Activated T-helper 1 cell treated with anti-CD3 and anti-CD28 coated beads, Interleukin-2, amount 50 U/mL, for 16 hours (primary cell): ENCODE measurements around the gene CRIP1.
A peak's percentile ranks its signal among the peaks of the same experiment; 100 is the strongest.

ENCODE experiments used
- DNase-seq, 2 donors: peaks; one replicate each; pipeline ENCODE4 v3.0.0-alpha.2; 2020; ENCODE audit warnings: low read depth in 1 of 2, low spot score in 1 of 2

Gene CRIP1

DNA sequence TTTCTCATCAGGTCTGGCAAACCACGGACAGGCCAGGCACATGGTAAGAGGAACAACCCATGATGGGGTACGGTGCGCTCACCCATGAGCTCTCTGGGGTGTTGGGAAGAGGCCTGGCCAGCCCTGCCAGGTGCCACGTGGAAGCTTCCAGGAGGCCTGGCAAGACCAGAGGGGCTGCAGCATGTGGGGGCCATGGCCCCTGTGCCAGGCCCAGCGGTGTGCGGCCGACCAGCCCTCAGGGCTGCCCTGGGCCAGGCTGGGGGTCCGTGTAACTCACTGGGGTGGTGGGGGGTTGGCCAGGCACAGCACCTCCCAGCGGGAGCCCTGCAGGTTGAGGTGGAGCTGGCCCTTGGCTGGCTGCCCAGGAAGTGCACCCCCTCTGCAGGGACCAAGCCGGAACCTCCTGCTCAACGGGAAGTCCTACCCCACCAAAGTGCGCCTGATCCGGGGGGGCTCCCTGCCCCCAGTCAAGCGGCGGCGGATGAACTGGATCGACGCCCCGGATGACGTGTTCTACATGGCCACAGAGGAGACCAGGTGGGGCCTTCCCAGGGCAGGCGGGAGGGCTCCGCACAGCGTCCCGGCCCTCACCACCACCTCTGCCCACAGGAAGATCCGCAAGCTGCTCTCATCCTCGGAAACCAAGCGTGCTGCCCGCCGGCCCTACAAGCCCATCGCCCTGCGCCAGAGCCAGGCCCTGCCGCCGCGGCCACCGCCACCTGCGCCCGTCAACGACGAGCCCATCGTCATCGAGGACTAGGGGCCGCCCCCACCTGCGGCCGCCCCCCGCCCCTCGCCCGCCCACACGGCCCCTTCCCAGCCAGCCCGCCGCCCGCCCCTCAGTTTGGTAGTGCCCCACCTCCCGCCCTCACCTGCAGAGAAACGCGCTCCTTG is 17.0 kb upstream of the CRIP1 start:
- no peak for DNase-seq

DNA sequence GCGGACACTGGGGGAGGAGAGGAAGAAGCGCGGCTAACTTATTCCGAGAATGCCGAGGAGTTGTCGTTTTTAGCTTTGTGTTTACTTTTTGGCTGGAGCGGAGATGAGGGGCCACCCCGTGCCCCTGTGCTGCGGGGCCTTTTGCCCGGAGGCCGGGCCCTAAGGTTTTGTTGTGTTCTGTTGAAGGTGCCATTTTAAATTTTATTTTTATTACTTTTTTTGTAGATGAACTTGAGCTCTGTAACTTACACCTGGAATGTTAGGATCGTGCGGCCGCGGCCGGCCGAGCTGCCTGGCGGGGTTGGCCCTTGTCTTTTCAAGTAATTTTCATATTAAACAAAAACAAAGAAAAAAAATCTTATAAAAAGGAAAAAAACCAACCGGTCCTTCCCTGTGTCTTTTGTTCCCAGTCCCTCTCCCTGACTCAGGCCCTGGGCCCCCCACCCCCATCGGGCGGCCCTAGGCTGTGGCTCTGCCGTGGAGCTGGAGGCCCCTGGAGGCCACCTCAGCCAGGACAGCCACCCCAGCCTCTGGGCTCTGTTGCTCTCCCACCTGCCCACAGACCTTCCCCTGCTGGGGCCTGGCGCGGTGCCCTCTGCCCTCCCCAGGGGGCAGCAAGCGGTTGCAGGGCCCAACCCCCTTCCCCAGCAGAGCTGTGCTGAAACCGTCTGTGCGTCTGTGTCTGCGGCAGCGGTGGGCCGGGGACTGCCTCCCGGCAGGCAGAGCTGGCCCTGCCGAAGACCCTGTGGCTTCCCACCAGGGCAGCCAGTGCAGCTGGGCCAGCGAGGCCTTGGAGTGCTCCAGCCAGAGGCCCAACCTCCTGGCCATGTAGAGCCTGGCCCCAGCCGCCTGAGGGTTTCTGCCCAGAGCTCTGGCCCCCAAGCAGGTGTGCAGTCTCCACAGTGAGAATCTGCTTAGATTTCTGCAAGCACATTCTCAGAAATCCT is 16.1 kb upstream of the CRIP1 start:
- DNase-seq, result no peak

DNA sequence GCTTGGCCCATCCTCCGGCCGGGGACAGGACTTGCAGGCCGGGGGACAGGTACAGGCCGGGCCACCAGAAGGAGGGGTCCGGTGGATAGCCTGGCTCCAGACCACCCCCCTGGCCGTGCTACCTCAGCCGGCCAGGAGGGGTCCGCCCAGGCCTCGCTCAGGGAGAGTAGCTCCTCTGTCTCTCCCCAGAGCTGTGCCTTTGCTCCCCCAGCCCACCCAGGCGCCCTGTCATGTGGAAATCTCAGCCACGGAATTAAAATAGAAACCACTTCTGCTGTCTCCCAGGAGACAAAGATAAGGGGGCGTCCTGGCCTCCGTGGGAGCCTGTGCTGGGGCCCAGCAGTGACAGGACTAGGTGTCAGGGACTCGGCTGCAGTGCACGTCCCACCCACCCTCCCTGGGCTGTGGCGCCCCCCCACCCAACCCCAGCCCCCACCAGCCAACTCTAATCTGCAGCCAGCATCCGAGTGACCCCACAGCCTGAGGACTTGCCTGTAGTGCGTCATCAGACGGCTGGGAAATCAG is 15.3 kb upstream of the CRIP1 start:
- no peak for DNase-seq

DNA sequence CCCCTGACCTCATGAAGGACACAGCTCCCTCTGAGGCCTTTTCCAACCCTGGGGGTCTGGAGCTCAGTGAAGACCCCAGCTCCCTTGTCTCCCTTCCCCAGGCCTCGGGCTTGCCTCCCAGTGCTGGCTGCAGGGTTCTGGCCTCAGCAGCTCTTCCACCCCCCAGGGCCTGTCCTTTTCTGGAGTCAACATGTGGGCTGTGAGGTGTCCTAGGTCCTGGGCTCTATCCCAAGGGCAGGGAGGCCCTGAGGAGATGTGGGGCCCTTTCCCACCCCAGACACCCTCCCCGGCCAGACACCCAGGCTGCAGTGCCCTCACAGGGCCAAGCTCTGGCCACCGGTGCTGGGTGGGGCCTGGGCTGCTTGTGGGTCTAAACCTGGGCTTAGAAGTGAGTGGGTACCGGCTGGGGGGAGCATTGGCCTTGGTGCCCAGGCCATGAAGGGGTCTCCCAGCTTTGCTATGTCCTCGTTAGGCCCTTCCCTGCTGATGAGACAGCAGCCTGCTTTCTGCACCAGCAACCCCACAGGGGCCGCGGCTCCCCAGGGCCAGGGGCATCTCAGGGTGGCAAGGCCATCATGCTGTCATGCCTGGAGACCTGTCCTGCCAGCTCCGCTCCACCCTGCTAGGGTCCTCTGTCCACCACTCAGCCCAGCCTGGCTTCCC is 14.7 kb upstream of the CRIP1 start:
- DNase-seq, result no peak

DNA sequence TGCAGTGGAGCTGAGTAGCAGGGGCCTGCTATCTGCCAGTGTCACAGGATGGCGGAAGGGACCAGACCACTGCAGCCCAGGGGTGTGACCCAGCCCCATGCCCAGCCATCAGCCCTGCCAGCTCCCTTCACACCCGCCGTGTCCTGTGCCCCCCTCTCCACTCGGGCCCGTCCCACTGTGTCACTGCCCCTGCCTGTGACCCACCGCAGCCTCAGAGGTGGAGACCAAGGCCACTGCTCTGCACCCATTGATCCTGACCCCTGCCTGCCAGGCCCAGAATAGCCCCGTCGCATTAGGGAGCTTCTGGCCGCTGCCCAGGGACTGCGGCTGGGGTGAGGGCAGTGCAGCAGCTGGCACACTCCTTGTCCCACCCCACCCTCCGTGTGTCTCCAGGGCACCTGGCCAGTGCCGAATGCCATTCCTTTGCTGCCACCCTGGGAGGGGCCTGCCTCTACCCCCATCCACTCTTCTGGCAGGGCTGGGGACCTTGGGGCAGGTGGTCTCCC is 14.1 kb upstream of the CRIP1 start:
- DNase-seq, result no peak

DNA sequence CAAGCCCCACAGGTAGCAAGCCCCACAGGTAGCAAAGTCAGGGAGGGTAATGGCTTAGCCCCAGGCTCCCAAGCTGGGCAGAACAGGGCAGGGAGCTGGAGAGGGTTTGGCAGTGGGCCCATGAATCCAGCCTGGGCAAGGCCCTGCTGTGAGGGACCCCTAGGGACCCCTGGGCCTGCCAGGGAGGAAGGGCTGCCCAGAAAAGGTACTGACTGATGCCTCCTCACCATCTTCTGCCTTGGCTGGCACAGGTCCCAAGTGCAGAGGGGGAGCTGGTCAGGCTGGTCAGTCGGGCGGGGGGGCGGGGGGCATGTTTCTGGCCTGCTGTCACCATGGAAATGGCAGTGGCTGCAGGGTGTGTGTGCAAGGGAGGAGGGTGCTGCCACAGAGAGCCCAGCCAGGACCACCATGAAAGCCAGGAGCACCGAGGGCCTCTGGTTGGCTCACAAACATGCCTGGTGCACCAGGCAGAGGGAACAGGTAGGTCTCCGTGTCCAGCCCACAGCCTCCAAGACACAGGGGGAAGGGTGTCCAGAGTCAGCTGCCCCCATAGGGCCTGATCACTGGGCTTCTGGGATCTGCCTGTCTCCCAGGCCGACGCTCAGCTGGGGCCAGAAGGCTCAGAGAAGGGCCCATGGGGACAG is 13.5 kb upstream of the CRIP1 start:
- no peak for DNase-seq

DNA sequence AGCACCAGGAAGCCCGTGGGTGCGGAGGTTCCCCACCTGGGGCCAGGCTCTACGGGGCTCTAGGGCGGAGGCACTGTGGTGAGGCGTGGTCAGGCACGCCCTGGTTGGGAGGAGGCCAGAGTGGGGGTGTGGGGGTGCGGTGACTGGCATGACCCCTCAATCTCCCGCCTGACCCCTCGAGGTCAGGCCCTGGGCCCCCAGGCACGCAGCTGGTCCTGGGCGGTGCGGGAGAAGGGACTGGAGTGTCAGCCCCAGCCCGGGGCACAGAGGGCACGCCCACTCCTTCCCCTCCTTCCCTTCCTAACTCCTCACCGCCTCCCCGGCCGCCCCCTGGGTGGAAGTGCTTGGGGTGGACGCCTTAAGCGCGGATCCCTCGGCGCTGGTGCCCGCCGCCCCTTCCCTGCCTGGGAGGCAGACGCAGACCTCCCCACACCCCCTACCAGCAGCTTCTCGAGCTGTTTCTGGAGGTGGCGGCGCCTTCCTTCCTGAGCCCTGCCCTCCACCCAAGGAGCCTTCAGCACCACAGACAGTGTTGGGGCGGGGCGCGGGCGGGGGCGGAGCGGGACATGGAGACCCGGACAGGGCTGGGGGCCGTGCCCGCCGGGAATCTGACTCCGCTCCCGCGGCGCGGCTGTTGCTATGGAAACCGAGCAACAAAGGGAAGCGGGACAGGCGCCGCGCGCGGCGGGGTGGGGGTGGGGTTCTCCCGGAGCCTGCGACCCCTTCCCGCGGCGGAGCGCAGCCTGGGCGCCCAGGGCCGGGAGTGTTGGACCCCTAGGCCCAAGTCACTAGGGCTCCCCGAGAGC is 12.8 kb upstream of the CRIP1 start:
- peak; percentile 53 to 57 for DNase-seq

DNA sequence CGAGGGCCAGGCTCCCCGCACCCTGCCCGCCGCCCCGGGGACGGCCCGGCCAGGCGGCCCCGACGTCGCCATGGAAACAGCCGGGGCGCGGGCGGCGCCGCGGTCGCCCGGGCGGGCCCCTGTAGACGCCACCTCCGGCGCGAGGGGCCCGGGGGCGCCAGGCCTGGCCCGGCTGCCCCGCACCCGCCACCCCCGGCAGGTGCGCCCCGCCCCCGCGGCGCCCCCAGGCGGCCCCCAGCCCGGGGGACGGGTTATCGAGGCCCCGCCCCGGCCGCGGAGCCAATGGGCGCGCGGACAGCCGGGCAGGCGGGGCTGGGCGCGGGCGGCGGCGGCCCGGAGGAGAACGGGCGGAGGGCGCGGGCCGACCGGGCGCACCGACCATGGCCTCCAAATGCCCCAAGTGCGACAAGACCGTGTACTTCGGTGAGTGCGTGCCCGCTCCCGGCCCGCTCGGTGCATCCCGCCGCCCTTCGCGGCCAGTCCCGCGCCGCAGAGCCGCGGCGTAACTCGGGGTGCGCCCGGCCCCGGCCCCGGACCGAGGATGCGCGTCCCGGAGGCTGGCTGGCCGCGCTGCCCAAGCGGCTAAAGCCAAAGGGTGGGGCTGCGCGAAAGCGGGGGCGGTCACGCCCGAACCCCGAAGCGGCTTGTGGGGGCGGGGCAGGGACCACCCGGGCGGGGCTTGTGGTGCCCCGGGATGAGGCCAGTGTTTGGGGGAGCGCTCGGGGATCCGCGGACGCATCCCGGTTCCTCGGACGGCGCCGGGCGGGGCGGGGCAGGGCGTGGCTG is 12.0 kb upstream of the CRIP1 start, which contains the start of gene CRIP2:
Gene CRIP2 (plus strand): TSS at position 339 of the 786 bp plus-strand sequence. CDS start 42 bp downstream, at position 381.
- DNase-seq, result no peak

DNA sequence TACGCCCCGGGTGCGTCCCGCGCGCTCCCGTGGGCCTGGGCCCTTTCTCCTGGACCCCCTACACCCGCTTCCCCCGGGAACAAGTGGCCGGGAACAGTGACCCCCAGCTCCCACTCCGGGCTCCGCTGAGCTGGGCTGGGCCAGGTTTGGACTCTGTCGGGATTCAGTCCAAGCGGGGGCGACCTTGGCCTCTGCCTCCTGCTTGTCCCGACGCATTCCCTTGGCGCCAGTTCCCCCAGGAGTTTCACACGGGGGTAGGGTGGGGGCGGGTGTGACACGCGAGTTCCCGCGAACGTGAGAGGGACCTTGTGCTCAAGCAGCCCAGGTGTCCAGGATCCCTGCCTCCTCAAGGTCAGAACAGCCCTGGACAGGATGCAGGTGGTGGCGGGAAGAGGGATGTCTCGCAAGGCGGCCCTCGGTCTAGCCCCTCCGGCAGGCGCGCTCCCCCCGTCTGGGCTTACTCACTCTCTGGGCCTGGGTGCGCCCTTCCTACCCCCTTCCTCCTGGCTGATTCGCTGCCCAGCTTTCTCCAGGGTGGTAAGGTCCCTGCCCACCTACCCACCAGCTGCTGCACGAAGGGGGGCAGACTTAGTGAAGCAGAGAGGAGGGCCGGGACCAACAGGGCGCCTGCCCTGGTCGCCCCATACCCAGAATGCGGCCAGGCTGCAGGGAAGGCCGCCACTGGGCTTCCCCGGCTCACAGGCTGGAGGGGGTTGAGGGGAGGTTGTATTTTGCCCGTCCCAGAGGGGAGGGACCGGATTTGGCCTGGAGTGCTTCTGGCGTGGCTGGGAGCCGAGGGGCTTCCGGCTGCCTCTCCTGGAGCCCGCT is 11.2 kb upstream of the CRIP1 start:
- no peak for DNase-seq

DNA sequence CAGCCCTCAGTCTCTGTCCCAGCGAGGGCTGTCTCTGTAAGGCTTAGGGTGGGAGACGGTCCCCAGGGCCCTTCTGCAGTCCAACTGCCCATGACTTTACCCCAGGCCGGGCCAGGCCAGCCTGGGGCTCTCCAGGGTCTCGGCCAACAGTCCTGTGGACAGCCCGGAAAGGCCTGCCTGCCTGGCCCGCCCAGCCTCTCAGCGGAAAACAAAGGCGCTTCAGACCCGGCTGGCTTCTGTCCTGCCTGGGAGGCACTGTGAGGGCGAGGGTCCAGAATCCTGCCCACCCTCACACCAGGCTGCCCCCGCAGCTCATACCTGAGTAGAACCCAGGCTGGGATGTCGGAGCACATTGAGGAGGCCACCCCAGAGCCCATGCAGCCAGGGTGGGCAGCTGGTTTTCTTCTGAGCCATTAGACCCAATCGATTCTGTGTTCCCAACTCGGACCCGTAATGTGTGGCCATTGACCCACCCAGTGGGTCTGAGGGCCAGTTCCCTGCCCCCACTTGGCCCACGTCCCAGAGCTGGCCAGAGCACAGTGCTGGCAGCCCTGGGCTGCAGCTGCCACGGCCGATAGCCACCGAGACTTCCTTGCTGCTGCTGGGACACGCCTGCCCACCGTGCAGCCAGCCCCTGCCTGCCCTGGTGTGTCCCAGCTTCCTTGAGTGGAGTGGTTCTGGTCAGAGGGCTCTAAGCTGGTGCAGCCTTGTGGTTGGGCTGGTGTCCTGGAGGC is 10.4 kb upstream of the CRIP1 start:
- DNase-seq, result no peak

DNA sequence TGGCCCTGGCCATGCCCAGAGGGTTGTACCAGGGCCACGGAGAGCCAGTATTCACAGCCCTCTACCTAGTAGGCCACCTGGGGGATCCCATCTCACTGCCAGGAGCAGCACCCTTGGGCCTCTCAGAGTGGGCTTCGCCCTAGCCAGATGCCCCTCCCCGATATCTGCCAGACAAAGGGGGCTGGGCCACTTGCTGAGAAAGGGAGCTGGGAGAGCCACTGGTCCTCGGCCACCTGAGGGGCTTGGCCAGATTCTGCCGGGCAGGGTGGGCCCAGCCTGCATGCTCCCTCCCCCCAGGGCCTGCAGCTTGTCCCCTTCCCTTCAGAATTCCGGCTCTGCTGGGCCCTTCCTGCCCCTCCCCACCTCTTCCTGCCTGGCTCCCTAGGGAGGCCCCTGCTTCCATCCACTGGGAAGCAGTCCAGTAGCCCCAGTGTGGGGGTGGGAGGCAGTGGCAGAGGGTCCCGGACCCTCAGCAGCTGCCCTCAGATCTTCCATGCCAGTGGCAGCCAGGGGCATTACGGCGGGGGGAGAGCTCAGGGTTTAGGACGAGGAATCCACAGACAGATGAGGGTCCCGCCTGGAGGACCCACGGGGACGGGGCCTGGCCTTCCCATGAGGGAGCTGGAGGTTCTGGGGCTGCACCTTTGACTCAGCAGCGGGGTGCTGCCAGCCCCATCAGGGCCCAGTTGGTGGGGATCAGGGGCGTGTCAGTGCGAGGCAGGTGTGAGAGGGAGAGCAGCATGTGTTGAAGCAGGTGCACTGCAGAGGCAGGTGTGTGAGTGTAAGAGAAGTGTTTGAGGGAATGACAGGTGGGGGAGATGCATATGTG is 9.6 kb upstream of the CRIP1 start:
- no peak for DNase-seq

DNA sequence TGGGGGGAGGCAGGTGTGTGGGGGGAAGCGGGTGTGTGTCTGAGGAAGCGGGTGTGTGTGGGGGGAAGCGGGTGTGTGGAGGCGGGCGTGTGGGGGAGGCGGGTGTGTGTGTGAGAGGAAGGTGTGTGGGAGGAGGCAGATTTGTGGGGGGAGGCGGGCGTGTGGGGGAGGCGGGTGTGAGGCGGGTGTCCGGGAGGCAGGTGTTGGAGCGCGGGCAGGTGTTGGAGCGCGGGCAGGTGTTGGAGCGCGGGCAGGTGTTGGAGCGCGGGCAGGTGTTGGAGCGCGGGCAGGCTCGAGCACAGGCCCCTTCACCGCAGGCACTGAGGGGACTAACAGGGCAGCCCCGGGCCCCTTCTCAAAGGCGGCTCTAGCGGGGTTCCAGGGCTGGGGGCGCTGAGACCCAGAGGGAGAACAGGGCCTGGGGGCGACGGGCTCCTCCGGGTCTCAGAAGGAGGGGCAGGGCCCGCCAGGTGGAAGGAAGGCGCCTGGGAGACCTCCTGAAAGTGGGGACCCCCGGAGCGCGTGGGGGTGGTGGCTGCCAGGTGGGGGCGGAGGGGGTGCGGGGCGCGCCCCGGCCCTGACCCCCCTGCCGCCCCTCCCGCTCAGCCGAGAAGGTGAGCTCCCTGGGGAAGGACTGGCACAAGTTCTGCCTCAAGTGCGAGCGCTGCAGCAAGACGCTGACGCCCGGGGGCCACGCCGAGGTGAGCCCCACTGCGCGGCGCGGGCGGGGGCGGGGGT is 8.9 kb upstream of the CRIP1 start:
- DNase-seq, result no peak

DNA sequence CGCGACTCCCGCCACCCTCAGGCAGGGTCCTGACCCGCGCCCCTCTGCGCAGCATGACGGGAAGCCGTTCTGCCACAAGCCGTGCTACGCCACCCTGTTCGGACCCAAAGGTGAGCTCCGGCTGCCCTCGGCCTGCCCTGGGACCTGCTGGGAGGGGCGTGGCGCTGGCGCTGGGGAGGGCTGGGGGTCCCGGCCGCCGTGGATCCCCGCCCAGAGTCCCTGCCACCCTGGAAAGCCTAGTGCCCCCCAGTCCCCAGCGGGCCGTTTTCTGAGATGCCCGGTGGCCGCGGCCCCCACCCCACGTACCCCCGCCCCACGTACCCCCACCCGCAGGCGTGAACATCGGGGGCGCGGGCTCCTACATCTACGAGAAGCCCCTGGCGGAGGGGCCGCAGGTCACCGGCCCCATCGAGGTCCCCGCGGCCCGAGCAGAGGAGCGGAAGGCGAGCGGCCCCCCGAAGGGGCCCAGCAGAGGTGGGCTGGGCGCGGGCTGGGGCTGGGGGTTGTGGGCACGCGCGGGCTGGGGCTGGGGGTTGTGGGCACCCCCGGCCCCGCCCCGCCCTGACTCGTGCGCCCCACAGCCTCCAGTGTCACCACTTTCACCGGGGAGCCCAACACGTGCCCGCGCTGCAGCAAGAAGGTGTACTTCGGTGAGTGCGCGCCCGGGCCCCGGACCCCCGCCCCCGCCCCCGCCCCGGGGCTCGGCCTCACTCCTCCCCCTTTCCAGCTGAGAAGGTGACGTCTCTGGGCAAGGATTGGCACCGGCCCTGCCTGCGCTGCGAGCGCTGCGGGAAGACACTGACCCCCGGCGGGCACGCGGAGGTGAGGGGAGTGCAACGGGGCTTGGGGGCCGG is 8.1 kb upstream of the CRIP1 start:
- DNase-seq, result no peak

DNA sequence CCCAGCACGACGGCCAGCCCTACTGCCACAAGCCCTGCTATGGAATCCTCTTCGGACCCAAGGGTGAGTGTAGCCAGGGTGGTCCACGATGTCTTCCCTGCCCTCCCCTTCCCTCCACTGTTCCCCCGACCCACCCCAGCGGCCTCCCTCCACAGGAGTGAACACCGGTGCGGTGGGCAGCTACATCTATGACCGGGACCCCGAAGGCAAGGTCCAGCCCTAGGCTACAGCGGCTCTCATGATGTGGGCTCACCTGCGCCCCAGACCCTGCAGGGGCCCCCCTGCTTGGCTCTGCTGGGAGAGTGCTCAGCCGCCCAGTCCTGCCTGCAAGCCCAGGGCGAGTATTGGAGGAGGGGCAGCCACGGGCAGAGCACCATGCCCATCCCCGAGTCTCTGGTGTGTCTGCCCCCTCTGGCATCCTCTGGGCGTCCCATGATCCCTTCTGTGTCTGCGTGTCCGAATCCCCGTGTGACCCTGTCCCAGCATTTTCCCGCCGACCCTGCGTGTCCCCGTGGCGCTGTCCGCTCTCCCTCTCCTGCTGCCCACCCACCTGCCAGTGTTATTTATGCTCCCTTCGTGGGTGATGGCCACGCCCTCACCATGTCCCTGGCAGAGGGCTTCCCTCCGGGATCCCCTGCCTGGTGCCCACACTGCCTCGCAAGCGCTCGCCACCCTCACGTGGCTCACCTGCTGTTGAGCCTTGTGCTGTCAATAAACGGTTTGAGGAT is 7.1 kb upstream of the CRIP1 start:
- no peak for DNase-seq
